Measurements from ENCODE around the gene NDE1. TPM values are rescaled to one million over a fixed set of nuclear protein-coding genes. Genes with fewer than 3 reads are reported as not detected.

The NDE1 gene
- polyA plus RNA-seq, 1 of the 3 experiments (the other 2 are of a cell fraction): 27.9 TPM

DNA sequence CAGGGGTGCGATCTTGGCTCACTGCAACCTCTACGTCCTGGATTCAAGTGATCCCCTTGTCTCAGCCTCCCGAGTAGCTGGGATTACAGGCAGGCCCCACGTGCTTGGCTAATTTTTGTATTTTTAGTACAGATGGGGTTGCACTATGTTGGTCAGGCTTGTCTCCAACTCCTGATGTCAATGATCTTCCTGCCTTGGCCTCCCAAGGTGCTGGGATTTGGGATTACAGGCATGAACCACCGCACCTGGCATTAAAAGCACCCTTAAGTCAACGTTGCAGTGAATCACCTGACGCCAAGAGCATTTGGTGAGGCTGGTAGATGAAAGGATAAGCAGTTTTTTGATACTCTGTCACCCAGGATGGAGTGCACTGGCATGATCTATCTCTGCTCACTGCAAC, 59.0 kb downstream of the NDE1 start:
- Histone ChIP-seq H3K27me3 (ENCODE audit: insufficient read depth) (no peaks in the 10 kb centered on the region), H3K9me3 (no peaks in the 10 kb centered on the region), H3K4me1 (ENCODE audit: control insufficient read depth in 1 of 2, insufficient read depth in 2 of 2, low read depth in 1 of 2, low read length in 1 of 2) (peaks cover 0 to 4% of the 10 kb centered on the region in 2 experiments; a peak in 1 of 4 replicates), H3K4me3 (ENCODE audit: low read depth in 2 of 2, low read length in 1 of 2) (no peak overlapping the region), H2AFZ (ENCODE audit: low read depth) (no peak overlapping the region), H3F3A (replicated peaks; ENCODE audit: insufficient read depth) (no peaks in the 10 kb centered on the region), H4K20me1 (ENCODE audit: insufficient read depth) (no peaks in the 10 kb centered on the region), H3K79me2 (ENCODE audit: insufficient read depth) (no peaks in the 10 kb centered on the region), H3K36me3 (replicated peaks in 1 of 2; ENCODE audit: control insufficient read depth in 1 of 2, insufficient read depth in 2 of 2, low read length in 1 of 2) (peaks cover 0 to 8% of the 10 kb centered on the region in 2 experiments), H3K9me2 (no peaks in the 10 kb centered on the region), H3K9ac (no peak overlapping the region), H3K4me2 (no peak overlapping the region), H3K27ac (ENCODE audit: low read depth in 2 of 2, low read length in 1 of 2) (no peak overlapping the region)
- POLR2A ChIA-PET: no interaction called here
- CTCF ChIA-PET: interaction anchor here (0.6 kb wide), 1 partner anchor 10 kb away, joined by 3 read pairs; no protein-coding TSS in a partner anchor
- no peak for DNase-seq
- 100% methylated on average over 4 of the region's 7 CpGs for WGBS (ENCODE audit: low lambda C conversion rate)
- TF ChIP-seq RCOR1 (IDR thresholded peaks at IDR 0.05; ENCODE audit: low read length) (no peak), NRF1 (IDR thresholded peaks at IDR 0.05; ENCODE audit: low read depth, low read length) (no peak), SIN3A (IDR thresholded peaks at IDR 0.05; ENCODE audit: borderline replicate concordance, low read depth, low read length) (no peak), REST (IDR thresholded peaks at IDR 0.05; ENCODE audit: low read depth, low read length) (no peak), PBX3 (IDR thresholded peaks at IDR 0.05) (no peak), USF1 (IDR thresholded peaks at IDR 0.05; ENCODE audit: borderline replicate concordance, low read depth) (no peak), NFIC (IDR thresholded peaks at IDR 0.05; ENCODE audit: borderline replicate concordance) (no peak), CHD2 (IDR thresholded peaks at IDR 0.05; ENCODE audit: low read length, partially characterized antibody) (no peak), JUND (IDR thresholded peaks at IDR 0.05) (no peak), RFX5 (IDR thresholded peaks at IDR 0.05; ENCODE audit: low read length) (no peak), ELF1 (IDR thresholded peaks at IDR 0.05) (no peak), FOXJ3 (CRISPR knock-in tag; IDR thresholded peaks at IDR 0.05) (no peak)
- TF ChIP-seq, protein P1, sequence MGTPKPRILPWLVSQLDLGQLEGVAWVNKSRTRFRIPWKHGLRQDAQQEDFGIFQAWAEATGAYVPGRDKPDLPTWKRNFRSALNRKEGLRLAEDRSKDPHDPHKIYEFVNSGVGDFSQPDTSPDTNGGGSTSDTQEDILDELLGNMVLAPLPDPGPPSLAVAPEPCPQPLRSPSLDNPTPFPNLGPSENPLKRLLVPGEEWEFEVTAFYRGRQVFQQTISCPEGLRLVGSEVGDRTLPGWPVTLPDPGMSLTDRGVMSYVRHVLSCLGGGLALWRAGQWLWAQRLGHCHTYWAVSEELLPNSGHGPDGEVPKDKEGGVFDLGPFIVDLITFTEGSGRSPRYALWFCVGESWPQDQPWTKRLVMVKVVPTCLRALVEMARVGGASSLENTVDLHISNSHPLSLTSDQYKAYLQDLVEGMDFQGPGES (IDR thresholded peaks at IDR 0.05; ENCODE audit: low read depth, low read length): no peak

Data from SK-N-SH (cell line).